Natural killer cell (primary cell): ENCODE data around the gene ERP27. TPM values are rescaled to one million over a fixed set of nuclear protein-coding genes. Genes with fewer than 3 reads are reported as not detected.

Experiments
- ATAC-seq, 3 donors: fragments of 150-1000 bp in 2 of 3; fragments of 200-7000 bp in 1 of 3; cut with Tn5 transposase; 1 replicate in 1 of 3; 2 replicates in 2 of 3; pipeline ENCODE4 v1.10.0; 2021; ENCODE audit warnings: mild to moderate bottlenecking in 2 of 3, moderate library complexity in 2 of 3
- DNase-seq, 2 donors: peaks; one replicate each; pipeline versions ENCODE4 v3.0.0 to v3.0.0-alpha.2; 2013 to 2021; ENCODE audit warnings: mixed read lengths in 1 of 2
- H3K27ac ChIP-seq: one replicate; pipeline ENCODE4 v1.5.1; 2013; ENCODE audit warnings: mild to moderate bottlenecking, low read length
- H3K27me3 ChIP-seq: one replicate; pipeline ENCODE4 v1.6.1; 2013; ENCODE audit warnings: low read length; ENCODE audit not compliant: control insufficient read depth, insufficient read depth
- H3K36me3 ChIP-seq: one replicate; pipeline ENCODE4 v1.6.1; 2013; ENCODE audit warnings: low read length; ENCODE audit not compliant: control insufficient read depth, insufficient read depth
- H3K4me1 ChIP-seq: one replicate; pipeline ENCODE4 v1.6.1; 2013; ENCODE audit warnings: low read length; ENCODE audit not compliant: control insufficient read depth, insufficient read depth
- H3K4me3 ChIP-seq: one replicate; pipeline ENCODE4 v1.5.1; 2013; ENCODE audit warnings: low read length
- H3K9me3 ChIP-seq: one replicate; pipeline ENCODE4 v1.6.1; 2013; ENCODE audit warnings: low read length; ENCODE audit not compliant: control insufficient read depth, insufficient read depth
- H3K27ac Mint-ChIP-seq, 2 donors: one replicate each; pipeline ENCODE4 v1.8.0; 2022; ENCODE audit warnings: mild to moderate bottlenecking in 2 of 2, mixed read lengths in 2 of 2, moderate library complexity in 1 of 2
- H3K27me3 Mint-ChIP-seq, 2 donors: one replicate each; pipeline ENCODE4 v1.8.0; 2022; ENCODE audit warnings: low read depth in 2 of 2, mixed read lengths in 2 of 2
- H3K36me3 Mint-ChIP-seq: one replicate; pipeline ENCODE4 v1.8.0; 2022; ENCODE audit warnings: mixed read lengths
- H3K4me1 Mint-ChIP-seq, 2 donors: one replicate each; pipeline ENCODE4 v1.8.0; 2022; ENCODE audit warnings: mixed read lengths in 2 of 2
- H3K4me3 Mint-ChIP-seq: one replicate; pipeline ENCODE4 v1.8.0; 2022; ENCODE audit warnings: mild to moderate bottlenecking, moderate library complexity, mixed read lengths
- H3K9me3 Mint-ChIP-seq, 2 donors: one replicate each; pipeline ENCODE4 v1.8.0; 2022; ENCODE audit warnings: mixed read lengths in 2 of 2
- CTCF ChIP-seq: fragments of 200-600 bp; IDR thresholded peaks from one replicate; pipeline ENCODE4 v1.8.0; 2022; ENCODE audit warnings: antibody characterized with exemption
- WGBS: methylation state at CpG from one replicate; pipeline ENCODE4 v1.1.7; 2013; ENCODE audit warnings: missing lambda C conversion rate; ENCODE audit not compliant: insufficient coverage; 5-methylcytosine and 5-hydroxymethylcytosine counted together
- intact Hi-C: fragments of 100-400 bp; cut with micrococcal nuclease; formaldehyde crosslinking; loops from one replicate; pipeline ENCODE4 v1.14.2; 2022
- total RNA-seq, 4 donors: library from RNA; stranded (reverse); fragments of 120-200 nt in 1 of 4; gene quantifications; one replicate each; pipeline versions ENCODE4 v1.2.3 to v1.2.4, GENCODE V29; 2013 to 2022

ERP27 gene
- total RNA-seq, 3 donors from 2014 or later (not counting 1 experiment from before 2014, with no cell fraction given): 9.8 to 15.2 (median 12.3) TPM

DNA sequence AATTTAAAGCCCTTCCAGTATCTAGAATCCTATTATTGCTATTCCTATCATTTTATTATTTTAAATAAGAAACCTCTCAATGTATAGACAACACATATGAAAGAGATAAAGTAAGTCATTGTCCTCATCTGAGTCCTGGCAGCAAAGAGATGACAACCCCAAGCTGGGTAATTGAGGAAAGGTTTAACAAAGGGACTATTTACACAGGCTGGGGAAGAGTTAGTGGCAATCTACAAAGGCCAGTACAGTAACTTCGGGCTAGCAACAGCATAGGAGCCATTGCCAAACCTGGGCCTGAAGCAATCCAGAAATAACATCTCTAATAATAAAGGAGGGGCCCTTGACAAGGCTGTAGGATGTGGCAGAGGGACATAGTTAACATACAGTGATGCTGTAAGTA, 45.7 kb upstream of the ERP27 start:
- no peaks in the 10 kb centered on the region for H3K36me3 ChIP-seq
- no peak for TF ChIP-seq CTCF
- intact Hi-C loops: no loop called here
- 100% methylated on average over 1 of the region's 1 CpG for WGBS
- DNase-seq (no peak), ATAC-seq (no peak)
- H3K4me3 ChIP-seq: no peak overlapping the region
- H3K9me3 Mint-ChIP-seq: no peaks in the 10 kb centered on the region
- no peaks in the 10 kb centered on the region for H3K27me3 ChIP-seq
- H3K9me3 ChIP-seq: no peaks in the 10 kb centered on the region
- peaks cover 5 to 12% of the 10 kb centered on the region in 2 donors for H3K27me3 Mint-ChIP-seq
- no peak overlapping the region for H3K27ac Mint-ChIP-seq
- H3K4me1 ChIP-seq: peaks cover 4% of the 10 kb centered on the region
- no peak overlapping the region for H3K27ac ChIP-seq
- peaks cover 12 to 14% of the 10 kb centered on the region in 2 donors for H3K4me1 Mint-ChIP-seq
- H3K36me3 Mint-ChIP-seq: no peaks in the 10 kb centered on the region
- H3K4me3 Mint-ChIP-seq: no peak overlapping the region

DNA sequence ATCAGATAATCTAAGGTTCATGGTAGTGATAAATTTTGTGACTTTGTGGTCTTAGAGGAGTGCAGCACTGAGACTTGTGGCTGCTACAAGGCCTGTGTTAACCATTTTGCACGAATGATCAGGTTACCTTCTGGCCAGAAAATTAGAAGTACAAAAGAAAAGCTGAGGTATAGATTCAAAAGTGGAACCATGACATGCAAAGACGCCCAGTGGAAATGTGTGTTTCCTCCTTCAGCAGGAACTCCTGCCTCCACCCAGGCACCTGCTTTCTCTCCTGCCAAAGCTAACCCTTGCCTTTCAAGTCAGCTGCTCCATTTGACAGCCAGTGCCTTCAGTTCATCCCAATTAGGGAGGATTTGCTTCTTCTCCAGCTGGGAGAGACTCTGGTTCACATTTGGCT, 44.7 kb upstream of the ERP27 start:
- H3K4me3 ChIP-seq: no peak overlapping the region
- H3K9me3 Mint-ChIP-seq: no peaks in the 10 kb centered on the region
- no peak for TF ChIP-seq CTCF
- intact Hi-C loops: no loop called here
- H3K4me3 Mint-ChIP-seq: no peak overlapping the region
- ATAC-seq (no peak), DNase-seq (peak in 1 of 2 donors; percentile 28)
- peaks cover 5 to 9% of the 10 kb centered on the region in 2 donors for H3K27me3 Mint-ChIP-seq
- H3K27ac ChIP-seq: peak overlapping the region; percentile 31
- no peaks in the 10 kb centered on the region for H3K9me3 ChIP-seq
- no peak overlapping the region for H3K27ac Mint-ChIP-seq
- no peaks in the 10 kb centered on the region for H3K36me3 Mint-ChIP-seq
- H3K4me1 Mint-ChIP-seq: peaks cover 13 to 14% of the 10 kb centered on the region in 2 donors
- no peaks in the 10 kb centered on the region for H3K36me3 ChIP-seq
- H3K27me3 ChIP-seq: no peaks in the 10 kb centered on the region
- 9% methylated on average over 2 of the region's 2 CpGs for WGBS
- H3K4me1 ChIP-seq: peaks cover 4% of the 10 kb centered on the region

DNA sequence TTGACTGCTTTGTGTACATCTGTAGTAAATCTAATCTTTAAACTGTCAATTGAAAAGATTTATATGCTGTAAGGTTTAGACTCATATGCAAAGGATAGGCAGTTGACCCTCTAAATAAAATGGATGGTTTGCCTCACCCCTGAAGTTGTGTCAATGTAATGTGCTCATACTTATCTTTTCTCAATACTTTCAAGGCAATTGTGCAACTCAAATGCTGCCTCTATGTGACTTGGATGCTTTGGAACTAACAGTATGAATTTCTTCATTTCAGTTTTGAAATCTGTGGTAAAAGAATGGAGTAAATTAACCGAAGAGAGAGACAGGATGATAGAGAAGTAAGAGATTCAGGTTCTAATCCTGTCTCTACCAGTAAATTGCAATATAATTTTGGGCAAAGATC, 44.2 kb upstream of the ERP27 start:
- no peak overlapping the region for H3K27ac Mint-ChIP-seq
- peaks cover 13 to 14% of the 10 kb centered on the region in 2 donors for H3K4me1 Mint-ChIP-seq
- H3K9me3 ChIP-seq: no peaks in the 10 kb centered on the region
- no peak overlapping the region for H3K4me3 ChIP-seq
- no peaks in the 10 kb centered on the region for H3K36me3 ChIP-seq
- H3K9me3 Mint-ChIP-seq: no peaks in the 10 kb centered on the region
- TF ChIP-seq CTCF: no peak
- H3K4me3 Mint-ChIP-seq: no peak overlapping the region
- no peaks in the 10 kb centered on the region for H3K27me3 ChIP-seq
- intact Hi-C loops: no loop called here
- peaks cover 4% of the 10 kb centered on the region for H3K4me1 ChIP-seq
- peaks cover 4 to 5% of the 10 kb centered on the region in 2 donors for H3K27me3 Mint-ChIP-seq
- DNase-seq (no peak), ATAC-seq (no peak)
- H3K36me3 Mint-ChIP-seq: no peaks in the 10 kb centered on the region
- WGBS: 60% methylated on average over 1 of the region's 1 CpG
- peak overlapping the region; percentile 31 for H3K27ac ChIP-seq

DNA sequence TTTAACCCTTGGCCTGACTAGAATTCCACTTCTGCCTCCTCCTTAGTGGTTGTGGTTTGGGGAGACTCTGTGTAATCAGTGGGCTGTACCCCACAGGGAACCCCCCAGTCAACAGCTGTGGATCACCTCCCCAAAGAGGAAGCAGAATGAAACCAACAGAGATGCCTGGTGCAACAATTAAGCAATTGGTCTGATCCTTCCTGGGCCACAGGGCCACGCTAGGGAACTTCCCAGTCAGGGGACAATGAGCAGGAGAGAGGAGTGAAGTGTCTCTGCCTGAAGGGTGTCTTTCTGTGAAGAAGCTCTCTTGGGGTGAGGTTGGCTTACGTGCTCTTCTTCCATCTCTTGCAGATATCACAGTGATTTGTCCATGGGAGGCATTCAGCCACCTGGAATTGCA, 42.7 kb upstream of the ERP27 start:
- Mint-ChIP-seq H3K9me3 (no peaks in the 10 kb centered on the region), H3K4me1 (peaks cover 13 to 14% of the 10 kb centered on the region in 2 donors), H3K27me3 (no peaks in the 10 kb centered on the region), H3K27ac (no peak overlapping the region), H3K4me3 (no peak overlapping the region), H3K36me3 (no peaks in the 10 kb centered on the region)
- H3K4me1 ChIP-seq: peaks cover 4% of the 10 kb centered on the region
- no peaks in the 10 kb centered on the region for H3K27me3 ChIP-seq
- no peaks in the 10 kb centered on the region for H3K36me3 ChIP-seq
- H3K9me3 ChIP-seq: no peaks in the 10 kb centered on the region
- DNase-seq (no peak), ATAC-seq (peak in 1 of 3 donors; percentile 63)
- WGBS: 88% methylated on average over 2 of the region's 2 CpGs
- intact Hi-C loops: no loop called here
- no peak for TF ChIP-seq CTCF
- no peak overlapping the region for H3K27ac ChIP-seq
- no peak overlapping the region for H3K4me3 ChIP-seq
